Activated T-cell treated with anti-CD3 and anti-CD28 coated beads, Interleukin-2, amount 50 U/mL, for 4 hours (primary cell): ENCODE results near the gene ITGAE. TPM values are rescaled to one million over a fixed set of nuclear protein-coding genes. Genes with fewer than 3 reads are reported as not detected.

Experiments
- ATAC-seq, 2 donors: fragments of 200-7000 bp; cut with Tn5 transposase; one replicate each; pipeline ENCODE4 v1.10.0; 2021
- DNase-seq: peaks from one replicate; pipeline ENCODE4 v3.0.0-alpha.2; 2020
- H3K27me3 Mint-ChIP-seq: one replicate; pipeline ENCODE4 v1.8.0; 2021; ENCODE audit warnings: low read depth, mixed read lengths
- H3K36me3 Mint-ChIP-seq: one replicate; pipeline ENCODE4 v1.8.0; 2022; ENCODE audit warnings: mixed read lengths; ENCODE audit not compliant: insufficient read depth
- H3K4me1 Mint-ChIP-seq: one replicate; pipeline ENCODE4 v1.8.0; 2021; ENCODE audit warnings: low read depth, mixed read lengths
- H3K4me3 Mint-ChIP-seq: one replicate; pipeline ENCODE4 v1.8.0; 2021; ENCODE audit warnings: mild to moderate bottlenecking, moderate library complexity, mixed read lengths
- H3K9me3 Mint-ChIP-seq: one replicate; pipeline ENCODE4 v1.8.0; 2021; ENCODE audit warnings: mixed read lengths
- total RNA-seq, 3 donors: library from RNA; stranded (reverse); gene quantifications; one replicate each; pipeline ENCODE4 v1.2.1, GENCODE V29; 2021

Gene ITGAE
- total RNA-seq, 3 donors from 2014 or later = 15.0 to 20.6 (median 18.1) TPM

- H3K9me3 Mint-ChIP-seq = no peaks in the 10 kb centered on the region
- DNase-seq (no peak), ATAC-seq (no peak)
- H3K4me1 Mint-ChIP-seq = peaks cover 19% of the 10 kb centered on the region
- H3K4me3 Mint-ChIP-seq = peak overlapping the region; percentile 8
- H3K36me3 Mint-ChIP-seq = no peaks in the 10 kb centered on the region
- no peaks in the 10 kb centered on the region for H3K27me3 Mint-ChIP-seq
Observed at GRCh38 chr17:3666516-3666915, 134.5 kb downstream of the ITGAE start.

- ATAC-seq (no peak), DNase-seq (no peak)
- H3K27me3 Mint-ChIP-seq = no peaks in the 10 kb centered on the region
- no peaks in the 10 kb centered on the region for H3K36me3 Mint-ChIP-seq
- no peaks in the 10 kb centered on the region for H3K9me3 Mint-ChIP-seq
- H3K4me3 Mint-ChIP-seq = no peak overlapping the region
- peaks cover 19% of the 10 kb centered on the region for H3K4me1 Mint-ChIP-seq
Observed at GRCh38 chr17:3665834-3666233, 135.2 kb downstream of the ITGAE start.

Other genes with a start within 250 kb of the ITGAE start
- under 1 TPM; 0.45 to 0.84 (median 0.73) TPM for gene TRPV3, start 243.4 kb downstream of the ITGAE start, total RNA-seq
- 1 to 10 TPM in 2 of 3 donors, under 1 TPM in 1; 0.96 to 1.4 (median 1.2) TPM for gene TRPV1, start 191.8 kb downstream of the ITGAE start, total RNA-seq
- 10 to 100 TPM in 2 of 3 donors, 1 to 10 TPM in 1; 9.1 to 14.7 (median 10.8) TPM for gene SHPK, start 164.9 kb downstream of the ITGAE start, total RNA-seq
- gene CTNS, start 164.4 kb downstream of the ITGAE start, total RNA-seq = 10 to 100 TPM; 19.4 to 34.4 (median 21.5) TPM
- gene TAX1BP3, start 132.6 kb downstream of the ITGAE start, total RNA-seq = 10 to 100 TPM in 1 of 3 donors, 1 to 10 TPM in 2; 8.9 to 10.6 (median 9.2) TPM
- 10 to 100 TPM; 66.3 to 99.5 (median 98.0) TPM for gene EMC6, start 132.4 kb downstream of the ITGAE start, total RNA-seq
- 10 to 100 TPM; 29.5 to 53.5 (median 30.8) TPM for gene P2RX5, start 105.0 kb downstream of the ITGAE start, total RNA-seq
- gene HASPIN, start 77.3 kb downstream of the ITGAE start, total RNA-seq = 10 to 100 TPM in 2 of 3 donors, 1 to 10 TPM in 1; 7.3 to 12.2 (median 11.1) TPM
- gene NCBP3, start 45.1 kb upstream of the ITGAE start, total RNA-seq = 10 to 100 TPM; 33.2 to 39.1 (median 36.4) TPM
- gene CAMKK1, start 91.9 kb upstream of the ITGAE start, total RNA-seq = 1 to 10 TPM; 4.2 to 7.5 (median 7.4) TPM
- gene P2RX1, start 115.3 kb upstream of the ITGAE start, total RNA-seq = under 1 TPM; 0.13 to 0.52 (median 0.21) TPM
- 10 to 100 TPM; 55.8 to 68.8 (median 63.6) TPM for gene ATP2A3, start 163.2 kb upstream of the ITGAE start, total RNA-seq